NCI-H82 treated with DMSO at 0.1 percent for 48 hours (cell line): Measurements from ENCODE around the gene APBB1IP.

Experiments
- DNase-seq: peaks from one replicate; lab custom pipeline; 2025; ENCODE audit not compliant: unreplicated experiment; lab: John Stamatoyannopoulos, UW

Gene APBB1IP

GRCh38 chr10:26505491-26505890 is 67.3 kb downstream of the APBB1IP start:
- no peak for DNase-seq

- no peak for DNase-seq
These were observed 68.6 kb downstream of the APBB1IP start for GRCh38 chr10:26506736-26507135.

- no peak for DNase-seq
These were observed 69.3 kb downstream of the APBB1IP start for GRCh38 chr10:26507441-26507840.

- no peak for DNase-seq
These were observed 69.9 kb downstream of the APBB1IP start for GRCh38 chr10:26508016-26508415.

- no peak for DNase-seq
These were observed 71.2 kb downstream of the APBB1IP start for GRCh38 chr10:26509307-26509706.

- no peak for DNase-seq
These were observed 75.0 kb downstream of the APBB1IP start for GRCh38 chr10:26513101-26513500.

GRCh38 chr10:26516540-26517101 is 78.5 kb downstream of the APBB1IP start:
- DNase-seq = no peak

- DNase-seq = no peak
These were observed 79.2 kb downstream of the APBB1IP start for GRCh38 chr10:26517141-26517867.

GRCh38 chr10:26519803-26520202 is 81.7 kb downstream of the APBB1IP start:
- no peak for DNase-seq

- no peak for DNase-seq
These were observed 82.4 kb downstream of the APBB1IP start for GRCh38 chr10:26520575-26520974.

- no peak for DNase-seq
These were observed 86.2 kb downstream of the APBB1IP start for GRCh38 chr10:26524161-26524896.

- no peak for DNase-seq
These were observed 87.4 kb downstream of the APBB1IP start for GRCh38 chr10:26525586-26525985.

GRCh38 chr10:26527018-26527417 is 88.9 kb downstream of the APBB1IP start:
- DNase-seq = no peak

GRCh38 chr10:26528048-26528447 is 89.9 kb downstream of the APBB1IP start:
- no peak for DNase-seq

- no peak for DNase-seq
These were observed 90.7 kb downstream of the APBB1IP start for GRCh38 chr10:26528715-26529393.

GRCh38 chr10:26534384-26534783 is 96.2 kb downstream of the APBB1IP start:
- DNase-seq = no peak

GRCh38 chr10:26540601-26541000 is 102.5 kb downstream of the APBB1IP start:
- no peak for DNase-seq

GRCh38 chr10:26543567-26544306 is 105.6 kb downstream of the APBB1IP start:
- DNase-seq = no peak

GRCh38 chr10:26544932-26545331 is 106.8 kb downstream of the APBB1IP start:
- DNase-seq = no peak

GRCh38 chr10:26550774-26551526 is 112.8 kb downstream of the APBB1IP start:
- DNase-seq = no peak
